SK-N-DZ (cell line): ENCODE measurements around the gene NEO1.
"Not testable (repeated sequence)": the region's sequence is repeated elsewhere in the genome, so short reads cannot be mapped to it uniquely, and the experiment has no call there.

Source experiments
- DNase-seq: peaks from one replicate; pipeline ENCODE4 v3.0.0-alpha.2; 2015; ENCODE audit warnings: low spot score

NEO1 gene

DNA sequence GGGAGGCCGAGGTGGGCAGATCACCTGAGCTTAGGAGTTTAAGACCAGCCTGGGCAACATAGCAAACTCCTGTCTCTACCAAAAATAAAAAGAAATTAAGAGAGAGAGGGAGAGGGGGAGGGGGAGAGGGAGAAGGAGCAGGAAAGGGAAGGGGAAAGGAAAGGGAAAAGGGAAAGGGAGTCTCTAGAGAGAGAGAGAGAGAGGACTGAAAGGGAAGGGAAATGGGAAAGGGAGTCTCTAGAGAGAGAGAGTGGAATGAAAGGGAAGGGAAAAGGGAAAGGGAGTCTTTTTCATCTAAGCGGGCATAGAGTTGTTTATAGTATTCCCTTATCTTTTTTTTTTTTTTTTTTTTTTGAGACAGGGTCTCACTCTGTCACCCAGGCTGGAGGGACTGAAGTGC is 148.1 kb downstream of the NEO1 start:
- no peak for DNase-seq

DNA sequence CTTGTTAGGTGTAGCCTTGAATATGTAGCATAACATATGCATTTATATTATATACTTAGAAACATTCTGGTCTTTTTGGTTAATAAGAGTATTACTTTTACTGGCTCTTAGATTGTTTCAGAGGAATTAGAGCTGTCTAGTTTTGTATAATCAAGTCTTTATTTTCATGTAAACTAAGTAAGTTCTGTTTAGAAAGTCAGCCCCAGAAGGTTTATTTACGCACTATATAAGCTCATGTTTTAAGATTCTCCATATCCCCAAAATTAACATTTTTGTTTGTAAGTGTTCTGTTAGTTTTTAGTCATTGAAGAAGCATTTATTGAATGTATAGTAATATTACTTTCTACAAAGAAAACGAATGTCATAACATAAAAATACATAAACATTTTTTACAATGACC is 158.4 kb downstream of the NEO1 start:
- no peak for DNase-seq

DNA sequence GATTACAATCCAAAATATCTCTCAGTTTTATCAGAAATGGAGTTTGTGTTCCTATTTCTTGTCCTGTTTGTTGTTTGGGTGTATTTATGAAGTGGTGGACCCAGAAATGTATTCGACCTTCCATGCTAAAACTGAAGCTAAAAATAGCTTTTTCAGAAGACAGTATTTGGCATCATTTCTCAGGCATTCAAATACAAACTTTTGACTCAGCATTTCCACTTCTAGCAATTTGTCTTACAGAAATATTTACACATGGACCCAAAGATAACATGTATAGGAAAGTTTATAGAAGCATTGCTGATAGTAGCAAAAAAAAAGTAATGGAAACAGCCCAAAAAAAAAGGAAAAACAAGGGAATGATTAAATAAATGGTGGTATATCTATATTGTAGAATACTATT is 160.2 kb downstream of the NEO1 start:
- DNase-seq = no peak

DNA sequence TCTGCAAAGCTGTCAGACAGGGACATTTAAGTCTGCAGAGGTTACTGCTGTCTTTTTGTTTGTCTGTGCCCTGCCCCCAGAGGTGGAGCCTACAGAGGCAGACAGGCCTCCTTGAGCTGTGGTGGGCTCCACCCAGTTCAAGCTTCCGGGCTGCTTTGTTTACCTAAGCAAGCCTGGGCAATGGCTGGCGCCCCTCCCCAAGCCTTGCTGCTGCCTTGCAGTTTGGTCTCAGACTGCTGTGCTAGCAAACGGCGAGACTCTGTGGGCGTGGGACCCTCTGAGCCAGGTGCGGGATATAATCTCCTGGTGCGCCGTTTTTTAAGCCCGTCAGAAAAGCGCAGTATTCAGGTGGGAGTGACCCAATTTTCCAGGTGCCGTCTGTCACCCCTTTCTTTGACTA is 169.2 kb downstream of the NEO1 start:
- not testable (repeated sequence) for DNase-seq

DNA sequence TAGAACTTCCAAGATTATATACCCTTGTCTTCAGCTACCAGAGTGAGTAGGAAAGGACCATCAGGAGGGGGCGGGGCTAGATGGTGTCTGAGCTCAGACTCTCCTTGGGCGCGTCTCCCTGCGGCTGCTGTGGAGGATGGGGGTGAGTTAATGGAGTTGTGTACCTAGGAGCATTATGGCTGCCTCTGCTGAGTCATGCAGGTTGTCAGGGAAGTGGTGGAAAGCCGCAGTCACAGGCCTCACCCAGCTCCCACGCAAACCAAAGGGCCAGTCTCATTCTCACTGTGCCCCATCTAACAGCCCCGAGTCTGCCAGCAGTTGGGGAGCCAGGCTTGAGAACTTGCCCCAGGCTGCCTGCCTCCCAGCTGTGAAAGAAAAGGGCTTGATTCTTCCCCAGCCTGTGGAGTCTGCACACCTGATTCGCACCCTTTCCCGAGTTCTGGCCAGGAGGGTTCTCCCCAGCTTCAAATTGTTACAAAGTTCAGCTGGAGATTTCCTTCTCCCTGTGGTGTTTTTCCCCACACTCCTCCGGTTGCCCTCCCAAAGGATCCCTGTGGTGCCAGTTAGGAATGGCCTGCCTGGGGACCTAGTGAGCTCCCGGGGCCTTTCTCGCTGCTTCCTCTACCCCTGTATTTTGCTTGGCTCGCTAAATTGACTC is 173.2 kb downstream of the NEO1 start:
- no peak for DNase-seq

DNA sequence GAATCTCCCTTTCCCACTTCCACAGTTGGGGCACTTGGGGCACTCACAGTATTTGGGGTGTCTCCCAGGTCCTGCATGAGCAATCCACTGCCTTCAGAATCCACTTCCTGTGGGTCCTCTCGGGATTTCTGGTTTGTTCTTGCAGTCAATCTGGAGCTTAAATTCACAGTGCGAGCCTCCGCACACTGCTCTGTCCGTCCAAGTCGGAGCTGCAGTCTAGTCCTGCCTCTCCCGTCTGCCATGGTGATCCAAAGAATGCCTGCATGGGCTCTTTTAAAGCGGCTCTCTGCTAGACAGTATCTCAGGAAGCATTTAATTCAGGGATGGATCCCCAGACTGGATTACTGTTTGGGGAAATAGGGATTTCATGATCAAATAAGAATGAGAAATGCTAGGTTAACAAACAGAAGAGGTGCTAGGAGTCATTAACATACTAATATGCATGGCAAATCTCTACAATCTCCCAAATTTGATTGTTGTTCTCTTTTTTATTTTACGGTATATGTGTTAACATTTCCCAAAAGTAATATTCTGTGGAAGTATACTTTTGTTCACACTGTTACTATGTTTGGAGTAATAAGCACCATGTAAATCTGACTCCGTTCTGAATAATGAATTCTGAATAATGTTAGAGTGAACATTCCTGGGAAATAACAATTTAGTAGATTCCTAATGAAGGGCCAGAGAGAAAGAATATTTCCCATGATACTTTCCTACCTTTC is 174.0 kb downstream of the NEO1 start:
- DNase-seq = no peak

DNA sequence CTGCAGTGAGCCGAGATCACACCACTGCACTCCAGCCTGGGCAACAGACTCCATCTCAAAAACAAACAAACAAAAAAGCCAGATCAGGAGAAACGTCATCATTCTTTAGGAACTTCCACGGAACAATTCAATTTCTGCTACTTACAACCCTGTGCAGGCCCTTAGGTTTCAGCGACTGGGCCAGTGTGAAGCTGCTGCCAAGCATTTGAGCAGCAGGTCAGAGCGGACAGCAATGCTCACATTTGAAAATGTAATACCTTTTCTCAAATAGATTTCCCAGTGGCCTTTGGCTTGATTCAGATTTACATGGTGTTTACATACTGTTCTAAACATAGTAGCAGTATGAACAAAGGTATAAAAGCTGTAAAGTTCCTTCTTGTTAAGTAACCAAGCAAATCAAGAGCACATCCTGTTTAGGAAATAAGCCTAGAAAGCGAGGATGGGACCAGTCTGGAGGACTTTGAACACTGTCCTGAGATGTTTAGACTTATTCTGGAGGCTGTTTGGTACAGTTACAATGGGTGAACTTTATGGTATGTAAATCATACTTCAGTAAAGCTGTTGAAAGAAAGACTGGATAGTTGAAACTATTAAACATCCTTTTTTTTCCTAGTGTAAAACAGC is 175.3 kb downstream of the NEO1 start:
- no peak for DNase-seq

DNA sequence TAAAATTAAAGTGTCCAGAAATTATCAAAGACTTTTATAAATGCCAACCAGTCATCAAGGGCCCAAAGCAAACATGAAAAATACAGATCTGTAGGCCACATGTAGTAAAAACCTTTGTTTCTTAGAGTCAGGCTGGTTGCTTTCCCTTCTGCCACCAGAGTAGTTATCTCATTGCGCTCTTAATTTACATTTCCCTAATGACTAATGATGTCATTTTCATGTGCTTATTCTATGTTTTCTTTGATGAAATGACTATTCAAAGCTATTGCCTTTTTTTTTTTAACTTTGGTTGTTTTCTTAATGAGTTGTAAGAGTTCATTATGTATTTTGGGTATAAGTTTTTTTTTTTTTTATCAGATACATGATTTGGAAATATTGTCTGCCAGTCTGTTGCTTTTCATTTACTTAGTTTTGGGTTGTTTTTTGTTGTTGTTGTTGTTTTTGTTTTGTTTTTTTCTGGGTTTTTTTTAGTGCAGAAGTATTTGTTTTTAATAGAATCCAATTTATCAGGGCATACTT is 175.9 kb downstream of the NEO1 start:
- no peak for DNase-seq

DNA sequence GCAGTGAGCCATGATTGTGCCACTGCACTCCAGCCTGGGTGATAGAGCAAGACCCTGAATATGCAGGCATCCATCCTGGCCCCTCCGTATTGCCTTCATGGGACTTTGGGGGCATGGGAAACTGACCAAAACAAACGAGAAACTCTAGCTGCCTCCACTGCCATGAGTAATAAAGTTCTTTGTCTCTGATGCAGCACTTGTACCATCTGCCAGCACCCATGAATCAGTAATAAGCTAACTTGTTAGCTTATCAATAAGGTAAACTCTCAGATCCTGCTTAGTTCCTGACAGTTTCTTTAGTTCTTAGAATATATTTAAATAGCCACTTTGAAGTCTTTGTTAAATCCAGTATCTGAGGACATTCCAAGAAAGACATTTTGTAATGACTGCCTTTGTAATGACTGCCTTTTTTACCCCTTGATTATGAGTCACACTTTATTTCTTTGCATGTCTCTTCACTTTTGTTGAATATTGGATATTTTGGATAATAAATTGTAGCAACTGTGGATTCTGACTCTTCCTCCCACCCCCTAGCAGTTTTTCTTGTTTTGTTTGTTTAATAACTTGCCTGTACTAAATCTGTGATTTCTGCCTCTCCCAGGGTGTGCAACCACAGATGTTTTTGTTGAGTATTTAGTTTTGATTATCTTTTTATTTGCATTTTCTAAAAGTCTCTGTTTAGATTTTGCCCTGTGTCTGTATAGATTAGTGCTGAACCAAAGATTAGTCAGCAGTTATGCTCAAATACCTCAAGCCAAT is 179.6 kb downstream of the NEO1 start:
- DNase-seq = no peak

DNA sequence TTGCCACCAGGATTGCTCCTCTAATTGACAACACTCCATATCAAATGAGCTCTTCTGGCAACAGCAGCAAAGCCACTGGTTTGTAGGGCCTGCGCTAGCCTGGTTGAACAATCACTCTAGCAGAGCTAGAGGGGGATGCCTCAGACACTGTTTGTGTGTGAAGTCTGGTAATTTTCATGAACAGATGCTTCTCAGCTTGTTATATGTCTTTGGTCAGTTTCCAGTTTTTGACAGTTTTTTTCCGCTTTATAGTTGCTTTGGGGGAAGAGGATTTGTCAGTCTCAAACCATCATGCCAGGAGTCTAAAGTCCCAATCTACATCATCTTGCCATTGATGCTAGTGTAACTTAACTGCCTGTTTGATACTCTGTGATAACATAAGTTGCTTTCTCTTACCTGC is 180.5 kb downstream of the NEO1 start:
- DNase-seq = no peak

DNA sequence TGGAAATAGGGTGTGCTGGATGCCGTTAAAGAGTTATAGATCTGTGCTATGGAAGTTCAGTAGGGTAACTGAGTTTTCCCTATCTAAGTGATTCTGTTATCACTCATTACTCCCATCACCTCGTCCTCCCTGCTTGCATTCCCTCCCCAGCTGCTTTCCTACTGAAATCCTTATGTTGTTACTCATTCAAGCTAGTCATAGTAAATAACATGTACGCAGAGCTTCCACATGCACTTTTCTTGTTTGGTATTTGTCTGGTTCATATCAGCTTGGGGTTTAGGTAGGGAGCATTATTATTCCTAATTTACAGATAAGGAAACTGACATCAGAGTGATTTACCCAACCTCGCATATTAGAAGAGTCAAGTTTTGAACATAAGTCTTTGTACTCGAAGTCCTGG is 181.4 kb downstream of the NEO1 start:
- DNase-seq = no peak

DNA sequence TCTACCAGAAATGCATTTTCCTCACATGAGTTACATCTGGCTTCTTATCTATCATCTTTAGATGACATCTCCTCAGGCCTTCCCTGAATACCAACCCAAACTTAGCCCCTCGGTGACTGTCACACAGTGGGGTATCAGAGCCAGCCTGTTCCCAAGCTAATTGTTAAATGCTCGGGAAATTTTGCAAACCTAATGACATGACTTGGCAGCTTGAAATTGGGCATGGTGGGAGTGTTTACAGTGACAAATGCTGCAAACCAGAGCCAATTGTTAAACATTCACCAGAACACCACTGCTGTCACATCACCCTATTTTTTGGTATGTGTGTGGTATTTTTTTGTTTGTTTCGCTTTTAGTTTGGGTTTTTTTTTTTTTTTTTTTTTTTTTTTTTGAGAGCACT is 185.6 kb downstream of the NEO1 start:
- DNase-seq = peak; percentile 42

DNA sequence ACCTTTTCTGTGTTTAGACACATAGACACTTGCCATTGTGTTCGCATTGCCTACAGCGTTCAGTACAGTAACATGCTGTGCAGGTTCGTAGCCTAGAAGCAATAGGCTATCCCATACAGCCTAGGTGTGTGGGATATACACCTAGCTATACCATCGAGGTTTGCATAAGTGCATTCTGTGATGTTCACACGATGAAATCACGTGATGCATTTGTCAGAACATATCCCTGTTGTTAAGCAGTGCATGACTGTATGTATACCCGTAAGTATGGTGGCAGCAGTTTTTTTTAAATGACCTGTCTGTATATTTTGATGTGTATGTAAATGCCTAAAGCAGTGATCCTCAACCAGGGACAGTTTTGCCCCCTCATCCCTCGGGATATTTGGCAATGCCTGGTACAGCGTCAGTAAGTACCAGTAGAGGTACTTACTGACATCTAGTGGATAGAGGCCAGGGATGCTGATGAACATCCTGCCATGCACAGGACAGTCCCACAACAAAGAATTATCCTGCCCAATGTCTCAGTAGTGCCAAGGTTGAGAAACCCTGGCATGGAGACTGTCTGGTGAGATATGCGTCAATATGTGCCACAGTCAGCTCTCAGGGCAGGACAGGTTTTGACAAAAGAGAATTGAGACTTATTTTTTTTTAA is 187.4 kb downstream of the NEO1 start:
- DNase-seq = peak; percentile 12

DNA sequence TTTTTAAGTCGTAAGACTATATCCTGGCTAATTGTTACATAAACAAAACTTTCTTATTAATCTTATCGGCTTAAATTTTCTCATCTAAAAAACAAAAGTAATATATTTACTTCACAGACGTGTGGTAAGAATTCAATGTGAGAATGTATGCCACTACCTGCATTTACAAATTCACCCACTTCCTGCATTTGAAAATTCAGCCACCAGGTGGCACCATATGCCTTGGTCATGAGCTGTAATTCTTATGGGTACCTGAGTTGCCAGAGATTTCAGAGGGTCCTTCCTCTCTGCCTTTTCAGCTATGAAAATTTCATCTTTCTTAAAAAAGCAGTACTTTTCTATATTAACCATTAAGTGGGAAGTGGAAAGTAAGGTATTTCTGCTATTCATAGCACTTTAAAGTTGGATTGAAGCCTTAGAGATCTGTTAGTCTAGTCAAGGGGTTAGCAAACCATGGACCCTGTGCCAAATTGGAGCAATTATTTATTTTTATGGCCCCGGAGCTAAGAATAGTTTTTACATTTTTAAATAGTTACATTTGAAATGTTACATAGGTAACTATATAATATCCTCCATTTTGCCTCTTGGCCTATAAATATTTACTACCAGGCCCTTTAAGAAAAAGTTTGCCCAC is 188.7 kb downstream of the NEO1 start:
- DNase-seq = peak; percentile 67

DNA sequence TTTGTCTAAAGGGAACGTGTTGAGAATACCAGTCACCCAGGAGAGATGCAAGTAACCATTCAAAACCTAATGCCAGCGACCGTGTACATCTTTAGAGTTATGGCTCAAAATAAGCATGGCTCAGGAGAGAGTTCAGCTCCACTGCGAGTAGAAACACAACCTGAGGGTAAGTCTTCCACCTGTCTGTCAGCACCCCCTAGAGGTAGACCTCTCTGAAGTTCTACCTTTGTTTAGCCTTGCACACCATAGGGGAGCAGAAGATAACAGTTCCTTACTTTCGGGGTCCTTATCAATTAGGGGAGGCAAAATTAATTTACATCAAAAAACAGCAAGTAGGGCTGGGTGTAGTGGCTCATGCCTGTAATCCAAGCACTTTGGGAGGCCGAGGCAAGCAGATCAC is 192.1 kb downstream of the NEO1 start:
- peak; percentile 32 for DNase-seq

DNA sequence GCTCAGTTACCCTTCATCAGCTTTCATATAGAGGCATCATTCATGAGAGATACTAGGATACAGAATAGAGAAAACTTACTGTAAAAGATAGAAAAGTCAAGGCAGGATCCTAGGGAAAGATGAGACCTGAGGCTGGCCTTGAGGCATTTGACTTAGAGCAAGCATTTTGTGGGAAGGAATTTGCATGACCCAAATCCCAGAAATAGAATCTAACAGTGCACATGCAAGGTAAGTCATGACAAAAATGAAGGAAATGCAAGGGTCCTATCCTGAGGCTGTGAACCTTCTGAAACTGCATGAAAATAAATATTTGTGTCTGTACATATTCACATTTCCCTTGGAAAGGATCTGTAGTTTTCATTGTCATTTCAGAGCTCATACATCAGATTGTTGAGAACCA is 194.2 kb downstream of the NEO1 start:
- DNase-seq = no peak

DNA sequence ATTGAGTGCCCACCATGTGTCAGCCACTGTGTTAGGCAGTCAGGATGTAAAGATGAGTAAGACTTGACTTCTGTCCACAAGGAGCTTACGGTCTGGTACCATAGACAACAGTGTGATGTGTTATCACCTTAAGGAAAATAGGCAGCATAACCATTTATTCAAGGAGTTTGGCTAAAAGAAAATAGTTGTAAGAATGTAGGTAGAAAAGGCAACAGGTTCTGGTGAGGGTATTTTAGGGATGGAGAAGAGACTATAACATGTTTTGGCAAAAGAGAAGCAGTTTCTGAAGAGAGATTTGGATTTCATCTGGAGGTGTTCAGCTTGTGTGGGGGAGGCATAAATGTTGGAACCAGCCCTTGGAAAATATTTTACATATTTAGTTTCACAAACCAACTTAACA is 194.6 kb downstream of the NEO1 start:
- no peak for DNase-seq

DNA sequence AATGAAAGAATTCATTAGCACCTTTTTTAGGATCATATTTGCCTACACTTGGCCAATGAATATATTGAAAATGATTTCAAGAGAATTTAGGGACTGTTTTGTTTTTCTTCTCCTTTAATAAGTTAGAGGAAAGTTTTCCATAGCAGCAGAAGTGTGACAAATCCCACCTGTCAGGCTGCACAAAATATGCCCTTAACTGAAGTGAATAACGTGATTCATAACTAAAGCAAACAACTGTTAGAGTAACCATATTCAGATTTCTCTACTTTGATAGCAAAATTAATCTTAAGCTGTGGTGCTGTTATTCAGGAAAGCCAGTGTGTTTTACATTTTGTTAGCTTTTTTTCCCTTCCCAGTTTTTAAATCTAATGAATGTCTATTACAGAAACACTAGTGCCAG is 195.1 kb downstream of the NEO1 start:
- DNase-seq = no peak

DNA sequence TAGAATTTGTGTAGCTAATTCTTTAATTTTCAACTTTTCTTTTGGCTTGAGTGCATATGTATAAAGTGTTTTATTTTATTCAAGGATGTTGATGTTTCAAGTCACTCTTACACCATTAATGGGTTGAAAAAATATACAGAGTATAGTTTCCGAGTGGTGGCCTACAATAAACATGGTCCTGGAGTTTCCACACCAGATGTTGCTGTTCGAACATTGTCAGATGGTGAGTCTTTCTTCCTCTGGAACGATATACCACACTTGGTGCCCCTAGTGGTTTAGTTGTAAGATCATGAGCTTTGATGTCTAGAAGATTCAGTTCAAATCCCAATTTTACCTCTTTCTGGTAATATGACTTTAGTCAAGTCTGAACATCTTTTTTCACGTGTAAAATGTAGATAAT is 197.2 kb downstream of the NEO1 start:
- no peak for DNase-seq

DNA sequence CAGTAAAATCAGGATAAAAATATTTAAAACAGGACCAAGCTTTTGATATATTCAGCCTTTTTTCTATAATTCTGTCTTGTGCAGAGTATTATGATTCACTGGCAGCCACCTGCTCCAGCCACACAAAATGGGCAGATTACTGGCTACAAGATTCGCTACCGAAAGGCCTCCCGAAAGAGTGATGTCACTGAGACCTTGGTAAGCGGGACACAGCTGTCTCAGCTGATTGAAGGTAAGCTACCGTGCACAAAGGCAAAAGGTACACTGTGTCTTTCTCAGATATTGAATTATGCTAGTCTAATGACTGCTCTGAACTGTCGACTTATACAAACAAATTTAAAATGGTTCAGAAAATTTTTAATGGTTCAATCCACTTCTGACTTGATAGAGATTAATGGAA is 202.3 kb downstream of the NEO1 start:
- DNase-seq = no peak
